HG02798 (cell line): ENCODE results near the gene DDX50.
"Not testable (repeated sequence)": the region's sequence is repeated elsewhere in the genome, so short reads cannot be mapped to it uniquely, and the experiment has no call there.

Source experiments
- ATAC-seq: cut with Tn5 transposase; IDR thresholded peaks from one replicate; pipeline ENCODE4 v1.9.1; 2021; ENCODE audit warnings: mild to moderate bottlenecking; ENCODE audit not compliant: unreplicated experiment, poor library complexity

Gene DDX50

GRCh38 chr10:68900427-68901104 is 549 bp upstream of the DDX50 start:
- peak; percentile 47 for ATAC-seq

DNA sequence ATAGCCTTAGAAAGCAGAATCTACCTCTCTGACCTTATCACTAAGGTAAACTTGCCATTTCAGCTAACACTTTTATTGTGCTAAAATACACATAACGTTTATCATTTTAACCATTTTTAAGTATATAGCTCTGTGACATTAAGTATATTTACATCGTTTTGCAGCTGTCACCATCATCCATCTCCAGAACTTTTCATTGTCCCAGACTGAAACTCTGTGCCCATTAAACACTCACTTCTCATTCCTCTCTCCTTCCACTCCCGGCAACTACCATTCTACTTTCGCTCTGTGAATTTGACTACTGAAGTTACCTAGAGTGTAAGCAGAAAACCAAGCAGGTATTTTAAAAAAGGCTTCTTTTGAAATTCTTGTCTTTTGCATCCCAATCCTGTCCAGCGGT is 1.3 kb downstream of the DDX50 start:
- no peak for ATAC-seq

GRCh38 chr10:68924593-68924992 is 23.5 kb downstream of the DDX50 start:
- no peak for ATAC-seq

- ATAC-seq: no peak
Measured at GRCh38 chr10:68925489-68925888, 24.4 kb downstream of the DDX50 start.

GRCh38 chr10:68929157-68929556 is 28.0 kb downstream of the DDX50 start:
- not testable (repeated sequence) for ATAC-seq

- not testable (repeated sequence) for ATAC-seq
Measured at GRCh38 chr10:68929888-68930287, 28.8 kb downstream of the DDX50 start.

DNA sequence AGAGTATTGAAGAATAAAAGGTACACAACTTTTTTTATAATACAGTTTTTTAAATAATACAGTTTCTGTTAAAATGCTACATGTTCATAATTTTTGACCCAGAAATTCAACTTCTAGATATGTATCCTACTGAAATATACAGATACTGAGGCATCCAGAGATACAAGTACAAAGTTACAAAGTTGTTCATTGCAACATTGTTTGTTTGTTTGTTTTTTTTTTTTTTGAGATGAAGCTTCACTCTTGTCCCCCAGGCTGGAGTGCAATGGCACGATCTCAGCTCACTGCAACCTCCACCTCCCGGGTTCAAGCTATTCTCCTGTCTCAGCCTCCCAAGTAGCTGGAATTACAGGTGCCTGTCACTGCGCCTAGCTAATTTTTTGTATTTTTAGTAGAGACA is 31.7 kb downstream of the DDX50 start:
- ATAC-seq: not testable (repeated sequence)

- ATAC-seq: no peak
Measured at GRCh38 chr10:68934994-68935393, 33.9 kb downstream of the DDX50 start.

GRCh38 chr10:68938117-68938516 is 37.0 kb downstream of the DDX50 start:
- no peak for ATAC-seq

DNA sequence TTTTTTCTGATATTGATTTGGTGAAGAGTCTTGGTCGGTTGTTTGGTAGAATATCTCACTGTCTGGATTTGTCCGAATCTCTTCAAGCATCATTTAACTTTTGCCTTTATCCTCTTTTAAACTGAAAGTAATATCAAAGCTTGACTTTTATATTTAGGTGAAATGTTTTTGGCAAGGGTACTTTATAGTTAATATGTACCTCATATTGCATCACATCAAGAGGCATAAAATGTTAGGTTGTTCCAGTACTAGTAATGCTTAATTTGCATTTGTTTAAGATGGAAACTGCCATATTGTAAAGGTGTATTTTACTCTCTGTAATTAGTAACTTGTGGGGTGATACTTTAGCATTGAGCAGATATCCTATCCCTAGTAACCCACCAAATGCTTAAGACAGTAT is 37.8 kb downstream of the DDX50 start:
- no peak for ATAC-seq

DNA sequence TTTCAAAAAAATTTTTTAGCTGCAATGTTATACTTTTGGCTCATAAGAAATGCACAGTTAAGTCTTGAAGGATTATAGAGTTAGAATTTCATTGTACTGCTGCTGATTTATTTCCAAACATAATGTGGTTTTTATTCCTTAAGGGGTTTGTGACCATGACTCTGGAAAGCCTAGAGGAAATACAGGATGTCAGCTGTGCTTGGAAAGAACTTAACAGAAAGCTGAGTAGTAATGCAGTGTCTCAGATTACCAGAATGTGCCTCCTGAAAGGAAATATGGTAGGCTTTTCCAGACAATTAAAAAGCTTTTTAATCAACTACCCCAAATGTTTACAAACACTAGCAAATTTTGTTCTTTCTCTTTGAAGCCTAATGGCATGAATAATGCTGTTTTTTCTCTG is 39.8 kb downstream of the DDX50 start:
- ATAC-seq: not testable (repeated sequence)

DNA sequence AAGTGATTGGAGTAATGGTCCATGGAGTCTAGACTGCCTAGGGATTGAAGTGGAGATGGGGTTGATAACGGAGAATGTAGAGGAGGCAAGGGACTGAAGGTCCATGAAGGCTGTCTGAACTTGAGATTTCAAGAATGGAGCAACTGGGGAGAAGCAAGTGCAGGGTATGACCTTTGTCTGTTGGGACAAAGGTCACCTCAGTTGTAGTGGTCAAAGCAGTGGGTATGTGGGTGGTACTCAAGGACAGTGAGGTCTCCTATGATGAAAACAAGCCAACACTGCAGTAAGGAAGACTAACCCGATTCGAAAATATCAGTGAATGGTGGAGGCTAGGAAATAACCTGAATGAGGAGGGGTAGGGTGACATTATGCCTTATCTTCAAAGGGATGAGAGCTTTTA is 49.5 kb downstream of the DDX50 start:
- ATAC-seq: no peak

- ATAC-seq: no peak
Measured at GRCh38 chr10:68954904-68955303, 53.8 kb downstream of the DDX50 start.

DNA sequence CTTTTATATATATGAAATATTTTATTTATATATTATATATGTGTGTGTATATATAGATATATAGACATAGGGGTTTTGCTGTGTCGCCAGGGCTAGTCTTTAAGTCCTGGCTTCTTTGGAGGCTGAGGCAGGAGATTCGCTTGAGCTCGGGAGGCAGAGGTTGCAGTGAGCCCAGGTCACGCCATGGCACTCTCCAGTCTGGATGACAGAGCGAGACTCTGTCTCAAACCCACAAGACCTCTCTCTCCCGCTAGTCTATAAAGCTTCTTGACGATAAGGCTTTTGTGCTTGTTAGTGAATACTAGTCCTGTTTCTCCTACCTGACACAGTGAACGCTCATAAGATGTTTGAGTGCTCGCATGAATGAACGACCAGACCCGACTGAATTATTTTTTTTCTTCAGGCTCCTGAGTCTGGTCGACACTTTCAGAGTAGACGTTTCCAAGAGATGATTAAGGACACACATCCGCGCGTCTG is 54.3 kb downstream of the DDX50 start:
- peak; percentile 5 for ATAC-seq

- ATAC-seq: peak; percentile 91
Measured at GRCh38 chr10:68955832-68956532, 54.9 kb downstream of the DDX50 start, which contains the start of gene DDX21. DDX21 (plus strand) TSS chr10:68956170; CDS start chr10:68956226, 56 bp downstream.

- no peak for ATAC-seq
Measured at GRCh38 chr10:68957284-68957615, 56.1 kb downstream of the DDX50 start.

DNA sequence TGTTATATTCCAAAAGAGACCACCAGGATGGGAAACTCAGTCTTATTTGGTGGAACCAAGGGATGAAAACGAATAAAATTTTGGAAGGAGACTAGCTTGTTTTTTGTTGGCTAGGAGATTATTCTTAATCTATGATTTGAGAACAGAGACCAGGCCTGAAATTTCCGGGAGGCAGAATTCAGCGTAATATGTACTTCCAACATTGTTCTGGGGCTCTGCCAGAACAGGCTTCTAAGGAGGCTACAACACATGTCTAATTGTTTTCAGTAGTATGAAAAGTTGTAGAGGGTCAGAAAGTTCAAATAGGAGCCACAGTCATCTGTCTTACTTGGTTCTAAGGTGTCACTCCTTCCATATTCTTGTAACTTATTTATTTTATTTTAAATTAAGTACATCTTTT is 56.5 kb downstream of the DDX50 start:
- no peak for ATAC-seq

DNA sequence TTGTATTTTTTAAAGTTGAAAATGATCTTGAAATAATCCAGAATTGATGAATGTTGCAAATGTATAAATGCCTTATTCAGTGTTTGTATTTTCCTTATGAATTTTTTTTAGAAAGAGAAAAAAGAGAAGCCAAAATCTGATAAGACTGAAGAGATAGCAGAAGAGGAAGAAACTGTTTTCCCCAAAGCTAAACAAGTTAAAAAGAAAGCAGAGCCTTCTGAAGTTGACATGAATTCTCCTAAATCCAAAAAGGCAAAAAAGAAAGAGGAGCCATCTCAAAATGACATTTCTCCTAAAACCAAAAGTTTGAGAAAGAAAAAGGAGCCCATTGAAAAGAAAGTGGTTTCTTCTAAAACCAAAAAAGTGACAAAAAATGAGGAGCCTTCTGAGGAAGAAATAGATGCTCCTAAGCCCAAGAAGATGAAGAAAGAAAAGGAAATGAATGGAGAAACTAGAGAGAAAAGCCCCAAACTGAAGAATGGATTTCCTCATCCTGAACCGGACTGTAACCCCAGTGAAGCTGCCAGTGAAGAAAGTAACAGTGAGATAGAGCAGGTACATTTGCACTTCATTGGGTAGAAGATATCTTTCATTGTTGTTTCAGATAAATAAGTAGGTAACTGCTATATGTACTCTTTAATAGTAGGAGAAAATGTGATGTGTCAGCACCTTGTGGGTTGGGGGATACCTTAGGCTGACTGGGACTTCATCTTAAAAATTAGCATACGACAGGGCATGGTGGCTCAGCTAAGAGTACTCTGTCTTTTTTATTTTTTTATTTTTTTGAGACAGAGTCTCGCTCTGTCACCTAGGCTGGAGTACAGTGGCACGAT is 58.8 kb downstream of the DDX50 start:
- no peak for ATAC-seq

GRCh38 chr10:68963151-68963550 is 62.0 kb downstream of the DDX50 start:
- no peak for ATAC-seq

- ATAC-seq: no peak
Measured at GRCh38 chr10:68973975-68974374, 72.9 kb downstream of the DDX50 start.

- ATAC-seq: not testable (repeated sequence)
Measured at GRCh38 chr10:68975936-68976473, 74.9 kb downstream of the DDX50 start.
